Kidney (tissue), 14 donors: ENCODE data around the gene DDX41. TPM values are rescaled to one million over a fixed set of nuclear protein-coding genes. Genes with fewer than 3 reads are reported as not detected.

Experiments
- DNase-seq, 5 donors: peaks; one replicate each; pipeline ENCODE4 v3.0.0-alpha.2; 2013 to 2020
- FAIRE-seq: peaks from 2 replicates; lab custom pipeline; 2012; peaks lifted over from hg19 to GRCh38; lab: Jason Lieb, UNC
- H3K27ac ChIP-seq, 2 donors: one replicate each; pipeline ENCODE4 v1.7.0; 2013; ENCODE audit warnings: low read depth in 2 of 2, low read length in 2 of 2, inconsistent platforms in 1 of 2
- H3K27me3 ChIP-seq: one replicate; pipeline ENCODE4 v1.7.1; 2013; ENCODE audit warnings: low read length, inconsistent platforms; ENCODE audit not compliant: control insufficient read depth, insufficient read depth
- H3K36me3 ChIP-seq, 3 donors: one replicate each; pipeline versions ENCODE4 v1.7.0 to v1.7.1; 2013; ENCODE audit warnings: low read length in 3 of 3, control low read depth in 1 of 3, inconsistent platforms in 1 of 3; ENCODE audit not compliant: insufficient read depth in 3 of 3, control insufficient read depth in 2 of 3
- H3K4me1 ChIP-seq, 3 donors: one replicate each; pipeline versions ENCODE4 v1.7.0 to v1.7.1; 2013; ENCODE audit warnings: low read length in 3 of 3, inconsistent platforms in 1 of 3, low read depth in 1 of 3; ENCODE audit not compliant: control insufficient read depth in 2 of 3, insufficient read depth in 2 of 3
- H3K4me3 ChIP-seq, 3 donors: one replicate each; pipeline versions ENCODE4 v1.7.0 to v1.8.1; 2013; ENCODE audit warnings: low read length in 3 of 3, control low read depth in 1 of 3, inconsistent platforms in 1 of 3
- H3K9ac ChIP-seq, 3 donors: one replicate each; pipeline versions ENCODE4 v1.7.0 to v1.7.1; 2013; ENCODE audit warnings: low read length in 3 of 3, control low read depth in 1 of 3, inconsistent platforms in 1 of 3
- H3K9me3 ChIP-seq, 3 donors: one replicate each; pipeline versions ENCODE4 v1.7.0 to v1.7.1; 2013; ENCODE audit warnings: low read length in 3 of 3, control low read depth in 1 of 3, inconsistent platforms in 1 of 3; ENCODE audit not compliant: control insufficient read depth in 2 of 3, insufficient read depth in 1 of 3
- CTCF ChIP-seq: IDR thresholded peaks from 3 replicates; pipeline ENCODE4 v1.5.1; 2012; ENCODE audit warnings: mild to moderate bottlenecking, moderate library complexity, borderline replicate concordance; ENCODE audit not compliant: insufficient read depth; ENCODE audit errors: extremely low read depth
- intact Hi-C: fragments of 100-400 bp; cut with DNase I; formaldehyde crosslinking; loops from one replicate; pipeline ENCODE4 v1.11.1; 2022
- polyA plus RNA-seq: library from polyadenylated mRNA; stranded (reverse); fragments of 350-450 nt; fragmentation: Illumina TruSeq; extraction: RNeasy Lipid Tissue Mini Kit (QIAGEN cat#74804); gene quantifications from one replicate; pipeline ENCODE4 v1.2.3, GENCODE V29; 2014; ENCODE audit warnings: low read depth, low replicate concordance; ENCODE audit not compliant: insufficient read depth
- total RNA-seq: library from RNA; stranded (reverse); fragmentation: NEBNext Ultra II Directional; extraction: Animal tissue kit (Norgen Biotek cat#: 25700); gene quantifications from one replicate; pipeline ENCODE4 v1.2.1, GENCODE V29; 2021
- donor health status: control.
- donor health status: control.
- donor health status: control.
- donor health status: control.
- donor health status: control.
- donor health status: DM: yes; HTN: yes; CAD: no.
- donor health status: Normal renal cell carcinoma (clear cell type).

DDX41 gene
- total and polyA plus RNA-seq, 2 donors from 2014 or later = 86.7 to 97.3 TPM

GRCh38 chr5:177552839-177553455 is 36.2 kb upstream of the DDX41 start:
- intact Hi-C loops = no loop called here
- H3K36me3 ChIP-seq = peaks cover 0 to 8% (median 2%) of the 10 kb centered on the region in 3 donors

GRCh38 chr5:177550122-177550521 is 33.4 kb upstream of the DDX41 start:
- H3K36me3 ChIP-seq = peaks cover 2 to 8% (median 2%) of the 10 kb centered on the region in 3 donors
- FAIRE-seq (no peak), DNase-seq (no peak)
- no peak overlapping the region for H3K27ac ChIP-seq
- no peak overlapping the region for H3K9ac ChIP-seq
- H3K9me3 ChIP-seq = no peaks in the 10 kb centered on the region
- intact Hi-C loops = no loop called here
- peaks cover 0 to 19% (median 11%) of the 10 kb centered on the region in 3 donors for H3K4me1 ChIP-seq
- no peaks in the 10 kb centered on the region for H3K27me3 ChIP-seq
- H3K4me3 ChIP-seq = no peak overlapping the region
- no peak for TF ChIP-seq CTCF

More at GRCh38 chr5:177552839-177553455, 36.2 kb upstream of the DDX41 start:
- DNase-seq (peak in 3 of 5 donors; percentile 15 to 47 (median 16)), FAIRE-seq (no peak)
- Histone ChIP-seq H3K9ac (peak overlapping the region in 1 of 3 donors; percentile 61), H3K9me3 (no peaks in the 10 kb centered on the region), H3K4me1 (peaks cover 3 to 16% (median 15%) of the 10 kb centered on the region in 3 donors), H3K4me3 (peak overlapping the region; percentile 3 to 73 (median 70)), H3K27ac (no peak overlapping the region), H3K27me3 (no peaks in the 10 kb centered on the region)
- no peak for TF ChIP-seq CTCF

- intact Hi-C loops = no loop called here
- Histone ChIP-seq H3K27ac (no peak overlapping the region), H3K4me1 (peaks cover 0 to 16% (median 7%) of the 10 kb centered on the region in 3 donors), H3K9ac (no peak overlapping the region), H3K4me3 (no peak overlapping the region), H3K9me3 (no peaks in the 10 kb centered on the region), H3K36me3 (peaks cover 2 to 8% (median 2%) of the 10 kb centered on the region in 3 donors), H3K27me3 (no peaks in the 10 kb centered on the region)
- TF ChIP-seq CTCF = no peak
- DNase-seq (no peak), FAIRE-seq (no peak)
Measured at GRCh38 chr5:177548495-177548894, 31.7 kb upstream of the DDX41 start.
